ENCODE data around the gene C16orf86.
A peak's percentile ranks its signal among the peaks of the same experiment; 100 is the strongest.

The C16orf86 gene

GRCh38 chr16:67672739-67673662 lies 6.4 kb downstream of the C16orf86 start:
- Histone ChIP-seq H3K36me3 (ENCODE audit: insufficient read depth, low read length) (peaks cover 6% of the 10 kb centered on the region), H3K4me3 (ENCODE audit: low read length) (no peak overlapping the region), H3K9ac (ENCODE audit: low read depth, low read length) (peak overlapping the region; percentile 25)

DNA sequence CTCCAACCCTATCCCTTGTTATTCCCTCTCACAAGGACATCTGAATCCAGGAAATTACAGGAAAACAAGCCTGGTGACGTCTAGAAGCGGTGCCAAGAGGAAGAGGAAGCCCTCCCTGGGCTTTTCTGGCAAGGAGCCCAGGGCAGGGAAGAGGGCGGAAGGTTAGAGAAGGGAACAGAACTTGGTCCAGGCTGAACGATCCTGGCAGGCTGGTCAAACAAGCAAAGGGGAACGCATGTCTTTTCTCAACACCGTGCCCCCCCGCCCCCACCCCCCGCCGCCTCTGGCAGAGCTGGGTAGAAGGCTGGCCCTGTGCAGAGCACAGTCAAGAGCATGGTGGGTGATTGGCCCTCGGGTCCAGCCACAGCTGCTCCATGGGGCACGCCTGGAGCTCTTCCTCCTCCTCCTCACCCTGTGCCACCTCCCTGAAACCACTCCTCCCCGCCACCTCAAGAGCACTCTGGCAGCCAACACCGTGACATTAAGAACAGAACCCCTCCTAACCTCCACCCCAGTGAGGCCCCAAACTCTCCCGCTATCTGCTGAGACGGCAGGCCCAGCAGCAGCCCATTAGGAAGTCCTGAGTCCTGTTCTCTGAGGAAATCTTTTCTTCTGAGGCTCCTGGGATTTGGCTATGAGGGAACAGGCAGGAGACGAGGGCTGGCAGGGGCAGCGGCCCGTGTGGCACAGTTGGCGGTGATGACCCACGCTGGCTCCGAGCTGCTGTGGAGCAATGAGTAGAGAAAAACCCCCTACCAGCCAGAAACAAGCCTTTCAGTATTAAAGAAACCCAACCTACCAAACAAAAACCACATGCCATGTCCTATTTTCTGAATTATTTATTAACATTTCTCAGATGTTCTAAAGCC lies 7.3 kb downstream of the C16orf86 start:
- Histone ChIP-seq H3K9ac (ENCODE audit: low read depth, low read length) (peak overlapping the region; percentile 25), H3K4me3 (ENCODE audit: low read length) (no peak overlapping the region), H3K4me1 (ENCODE audit: control insufficient read depth, insufficient read depth, low read length) (peaks cover 15% of the 10 kb centered on the region), H3K9me3 (replicated peaks; ENCODE audit: low read length) (no peaks in the 10 kb centered on the region), H3K36me3 (ENCODE audit: insufficient read depth, low read length) (peaks cover 6% of the 10 kb centered on the region), H3K4me2 (ENCODE audit: low read length) (no peak overlapping the region), H3K27me3 (ENCODE audit: control insufficient read depth, insufficient read depth, low read length) (no peaks in the 10 kb centered on the region)

More at GRCh38 chr16:67672739-67673662, 6.4 kb downstream of the C16orf86 start:
- H3K9me3 ChIP-seq (replicated peaks; ENCODE audit: low read length), result no peaks in the 10 kb centered on the region
- H3K4me2 ChIP-seq (ENCODE audit: low read length), result no peak overlapping the region
- peaks cover 15% of the 10 kb centered on the region for H3K4me1 ChIP-seq (ENCODE audit: control insufficient read depth, insufficient read depth, low read length)
- no peaks in the 10 kb centered on the region for H3K27me3 ChIP-seq (ENCODE audit: control insufficient read depth, insufficient read depth, low read length)

GRCh38 chr16:67674851-67675578 lies 8.4 kb downstream of the C16orf86 start:
- no peak overlapping the region for H3K4me2 ChIP-seq (ENCODE audit: low read length)
- peaks cover 15% of the 10 kb centered on the region for H3K4me1 ChIP-seq (ENCODE audit: control insufficient read depth, insufficient read depth, low read length)
- peaks cover 6% of the 10 kb centered on the region for H3K36me3 ChIP-seq (ENCODE audit: insufficient read depth, low read length)
- H3K9ac ChIP-seq (ENCODE audit: low read depth, low read length), result no peak overlapping the region
- H3K27me3 ChIP-seq (ENCODE audit: control insufficient read depth, insufficient read depth, low read length), result no peaks in the 10 kb centered on the region
- no peaks in the 10 kb centered on the region for H3K9me3 ChIP-seq (replicated peaks; ENCODE audit: low read length)
- H3K4me3 ChIP-seq (ENCODE audit: low read length), result no peak overlapping the region

GRCh38 chr16:67675579-67675935 lies 8.9 kb downstream of the C16orf86 start:
- Histone ChIP-seq H3K4me3 (ENCODE audit: low read length) (no peak overlapping the region), H3K36me3 (ENCODE audit: insufficient read depth, low read length) (peaks cover 6% of the 10 kb centered on the region), H3K4me2 (ENCODE audit: low read length) (no peak overlapping the region), H3K9ac (ENCODE audit: low read depth, low read length) (no peak overlapping the region), H3K4me1 (ENCODE audit: control insufficient read depth, insufficient read depth, low read length) (peaks cover 15% of the 10 kb centered on the region), H3K27me3 (ENCODE audit: control insufficient read depth, insufficient read depth, low read length) (no peaks in the 10 kb centered on the region), H3K9me3 (replicated peaks; ENCODE audit: low read length) (no peaks in the 10 kb centered on the region)

DNA sequence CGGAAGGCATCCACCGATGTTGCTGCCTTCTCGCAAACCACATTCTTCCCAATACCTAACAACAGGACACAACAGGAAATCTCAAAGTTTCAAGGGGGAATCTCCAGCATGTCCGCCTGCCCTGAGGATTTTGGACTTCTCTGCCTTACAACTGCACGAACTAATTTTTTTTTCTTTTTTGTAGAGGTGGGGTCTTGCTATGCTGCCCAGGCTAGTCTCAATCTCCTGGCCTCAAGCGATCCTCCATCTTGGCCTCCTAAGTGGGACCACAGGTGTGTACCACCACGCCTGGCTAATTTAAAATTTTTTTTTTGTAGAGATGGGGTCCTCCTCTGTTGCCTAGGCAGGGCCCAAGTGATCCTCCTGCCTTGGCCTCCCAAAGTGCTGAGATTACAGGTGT lies 9.4 kb downstream of the C16orf86 start:
- H3K27me3 ChIP-seq (ENCODE audit: control insufficient read depth, insufficient read depth, low read length), result no peaks in the 10 kb centered on the region
- H3K4me1 ChIP-seq (ENCODE audit: control insufficient read depth, insufficient read depth, low read length), result peaks cover 15% of the 10 kb centered on the region
- no peak overlapping the region for H3K4me3 ChIP-seq (ENCODE audit: low read length)
- H3K9ac ChIP-seq (ENCODE audit: low read depth, low read length), result no peak overlapping the region
- H3K4me2 ChIP-seq (ENCODE audit: low read length), result no peak overlapping the region
- peaks cover 6% of the 10 kb centered on the region for H3K36me3 ChIP-seq (ENCODE audit: insufficient read depth, low read length)
- no peaks in the 10 kb centered on the region for H3K9me3 ChIP-seq (replicated peaks; ENCODE audit: low read length)

- peaks cover 15% of the 10 kb centered on the region for H3K4me1 ChIP-seq (ENCODE audit: control insufficient read depth, insufficient read depth, low read length)
- no peaks in the 10 kb centered on the region for H3K9me3 ChIP-seq (replicated peaks; ENCODE audit: low read length)
- no peaks in the 10 kb centered on the region for H3K27me3 ChIP-seq (ENCODE audit: control insufficient read depth, insufficient read depth, low read length)
- H3K36me3 ChIP-seq (ENCODE audit: insufficient read depth, low read length), result peaks cover 6% of the 10 kb centered on the region
- H3K9ac ChIP-seq (ENCODE audit: low read depth, low read length), result no peak overlapping the region
- H3K4me3 ChIP-seq (ENCODE audit: low read length), result no peak overlapping the region
- no peak overlapping the region for H3K4me2 ChIP-seq (ENCODE audit: low read length)
Observed at GRCh38 chr16:67676516-67676915, 9.9 kb downstream of the C16orf86 start.

DNA sequence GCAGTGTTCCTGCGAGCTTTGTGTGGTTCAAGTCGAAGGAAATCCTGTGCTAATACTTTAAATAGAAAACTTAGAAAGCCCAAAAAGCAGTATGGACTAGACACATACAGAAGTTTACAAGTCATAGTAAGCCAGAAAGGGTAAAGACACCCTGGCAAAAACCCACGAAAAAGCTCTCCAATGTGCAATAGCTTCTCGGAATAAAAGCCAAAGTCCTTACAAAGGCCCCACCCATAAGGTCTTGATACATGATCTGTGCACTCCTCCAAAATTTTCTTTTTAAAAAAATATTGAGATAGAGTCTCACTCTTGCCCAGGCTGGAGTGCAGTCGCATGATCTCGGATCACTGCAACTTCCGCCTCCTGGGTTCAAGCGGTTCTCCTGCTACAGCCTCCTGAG lies 10.3 kb downstream of the C16orf86 start:
- no peaks in the 10 kb centered on the region for H3K27me3 ChIP-seq (ENCODE audit: control insufficient read depth, insufficient read depth, low read length)
- H3K4me3 ChIP-seq (ENCODE audit: low read length), result no peak overlapping the region
- peaks cover 6% of the 10 kb centered on the region for H3K36me3 ChIP-seq (ENCODE audit: insufficient read depth, low read length)
- peaks cover 15% of the 10 kb centered on the region for H3K4me1 ChIP-seq (ENCODE audit: control insufficient read depth, insufficient read depth, low read length)
- H3K4me2 ChIP-seq (ENCODE audit: low read length), result no peak overlapping the region
- H3K9ac ChIP-seq (ENCODE audit: low read depth, low read length), result no peak overlapping the region
- H3K9me3 ChIP-seq (replicated peaks; ENCODE audit: low read length), result no peaks in the 10 kb centered on the region

DNA sequence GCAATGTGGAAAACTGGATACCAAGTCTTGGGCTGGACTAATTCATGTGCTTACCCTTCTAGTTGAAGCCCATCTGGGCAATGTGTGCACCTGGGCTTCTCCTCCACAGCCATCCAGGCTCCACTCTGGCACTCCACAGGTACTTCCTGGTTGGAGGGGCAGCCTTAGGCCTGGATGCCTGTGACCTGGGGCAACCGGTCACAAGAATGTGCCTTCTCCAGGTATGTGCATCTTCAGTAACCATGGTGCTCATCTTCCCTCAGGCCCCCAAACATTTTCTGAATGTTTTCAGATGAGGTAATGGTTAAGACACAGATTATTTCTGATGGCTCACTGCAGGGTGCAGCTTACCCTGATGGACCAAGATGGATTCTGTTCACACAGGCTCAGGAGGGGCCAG lies 11.1 kb downstream of the C16orf86 start:
- Histone ChIP-seq H3K9ac (ENCODE audit: low read depth, low read length) (no peak overlapping the region), H3K4me2 (ENCODE audit: low read length) (no peak overlapping the region), H3K9me3 (replicated peaks; ENCODE audit: low read length) (no peaks in the 10 kb centered on the region), H3K4me3 (ENCODE audit: low read length) (no peak overlapping the region), H3K36me3 (ENCODE audit: insufficient read depth, low read length) (peaks cover 8% of the 10 kb centered on the region), H3K27me3 (ENCODE audit: control insufficient read depth, insufficient read depth, low read length) (no peaks in the 10 kb centered on the region), H3K4me1 (ENCODE audit: control insufficient read depth, insufficient read depth, low read length) (peaks cover 15% of the 10 kb centered on the region)

DNA sequence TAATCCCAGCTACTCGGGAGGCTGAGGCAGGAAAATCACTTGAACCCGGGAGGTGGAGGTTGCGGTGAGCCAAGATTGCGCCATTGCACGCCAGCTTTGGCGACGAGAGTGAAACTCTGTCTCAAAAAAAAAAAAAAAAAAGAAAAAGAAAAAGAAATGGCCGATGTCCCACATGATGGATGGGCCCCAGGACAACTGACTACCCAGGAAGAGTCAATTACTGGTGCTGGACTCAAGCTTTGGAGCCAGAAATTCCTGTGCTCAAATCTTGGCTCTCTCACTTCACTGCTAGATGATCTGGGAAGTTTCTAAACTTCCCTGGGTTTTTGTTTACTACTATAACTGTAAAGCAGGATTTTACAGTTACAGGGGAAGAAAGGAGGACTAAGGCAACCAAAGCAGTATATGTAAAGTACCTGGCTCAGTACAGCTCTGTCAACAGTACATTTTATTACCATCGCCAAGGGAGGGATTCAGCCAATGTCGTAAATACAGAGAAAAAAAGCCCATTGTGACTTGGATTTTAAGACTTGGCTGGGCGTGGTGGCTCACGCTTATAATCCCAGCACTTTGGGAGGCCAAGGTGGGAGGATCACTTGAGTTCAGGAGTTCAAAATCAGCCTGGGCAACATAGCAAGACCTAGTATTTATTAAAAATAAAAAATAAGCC lies 11.9 kb downstream of the C16orf86 start:
- H3K4me3 ChIP-seq (ENCODE audit: low read length), result no peak overlapping the region
- H3K36me3 ChIP-seq (ENCODE audit: insufficient read depth, low read length), result peaks cover 14% of the 10 kb centered on the region
- H3K27me3 ChIP-seq (ENCODE audit: control insufficient read depth, insufficient read depth, low read length), result no peaks in the 10 kb centered on the region
- no peaks in the 10 kb centered on the region for H3K9me3 ChIP-seq (replicated peaks; ENCODE audit: low read length)
- no peak overlapping the region for H3K4me2 ChIP-seq (ENCODE audit: low read length)
- peaks cover 7% of the 10 kb centered on the region for H3K4me1 ChIP-seq (ENCODE audit: control insufficient read depth, insufficient read depth, low read length)
- no peak overlapping the region for H3K9ac ChIP-seq (ENCODE audit: low read depth, low read length)

- Histone ChIP-seq H3K9ac (ENCODE audit: low read depth, low read length) (no peak overlapping the region), H3K4me2 (ENCODE audit: low read length) (no peak overlapping the region), H3K4me1 (ENCODE audit: control insufficient read depth, insufficient read depth, low read length) (no peaks in the 10 kb centered on the region), H3K9me3 (replicated peaks; ENCODE audit: low read length) (no peaks in the 10 kb centered on the region), H3K4me3 (ENCODE audit: low read length) (no peak overlapping the region), H3K36me3 (ENCODE audit: insufficient read depth, low read length) (peaks cover 21% of the 10 kb centered on the region), H3K27me3 (ENCODE audit: control insufficient read depth, insufficient read depth, low read length) (no peaks in the 10 kb centered on the region)
Observed at GRCh38 chr16:67679935-67680897, 13.6 kb downstream of the C16orf86 start.

Measured in skeletal muscle satellite cell (primary cell).